Stimulated activated CD4-positive, alpha-beta T cell treated with anti-CD3 and anti-CD28 coated beads, Interleukin-12 subunit alpha, Interleukin-12 subunit beta, amount 100 ng/mL, for 4 hours (primary cell): ENCODE data around the gene CCDC187.

Experiments
- DNase-seq: peaks from one replicate; pipeline ENCODE4 v3.0.0-alpha.2; 2020

The CCDC187 gene

GRCh38 chr9:136265561-136266355 is 38.1 kb downstream of the CCDC187 start:
- no peak for DNase-seq

GRCh38 chr9:136264441-136265405 is 39.2 kb downstream of the CCDC187 start:
- no peak for DNase-seq

GRCh38 chr9:136264031-136264430 is 39.9 kb downstream of the CCDC187 start:
- DNase-seq, result no peak

- no peak for DNase-seq
These were observed 41.2 kb downstream of the CCDC187 start for GRCh38 chr9:136262671-136263178.

- DNase-seq, result no peak
These were observed 42.0 kb downstream of the CCDC187 start for GRCh38 chr9:136261686-136262430.

GRCh38 chr9:136260936-136261472 is 42.9 kb downstream of the CCDC187 start:
- DNase-seq, result no peak

- no peak for DNase-seq
These were observed 43.4 kb downstream of the CCDC187 start for GRCh38 chr9:136260521-136260920.

- no peak for DNase-seq
These were observed 44.1 kb downstream of the CCDC187 start for GRCh38 chr9:136259836-136260235.

GRCh38 chr9:136259517-136259813 is 44.4 kb downstream of the CCDC187 start:
- no peak for DNase-seq

GRCh38 chr9:136258786-136259516 is 44.9 kb downstream of the CCDC187 start:
- no peak for DNase-seq

GRCh38 chr9:136258299-136258625 is 45.6 kb downstream of the CCDC187 start:
- no peak for DNase-seq

- DNase-seq, result no peak
These were observed 46.3 kb downstream of the CCDC187 start for GRCh38 chr9:136257381-136258298.

GRCh38 chr9:136255896-136256890 is 47.7 kb downstream of the CCDC187 start:
- no peak for DNase-seq

- DNase-seq, result no peak
These were observed 48.7 kb downstream of the CCDC187 start for GRCh38 chr9:136255166-136255538.

- DNase-seq, result no peak
These were observed 49.3 kb downstream of the CCDC187 start for GRCh38 chr9:136254381-136255165.

GRCh38 chr9:136253246-136254130 is 50.4 kb downstream of the CCDC187 start:
- no peak for DNase-seq

GRCh38 chr9:136252846-136253245 is 51.0 kb downstream of the CCDC187 start:
- DNase-seq, result no peak

GRCh38 chr9:136252281-136252680 is 51.6 kb downstream of the CCDC187 start:
- no peak for DNase-seq
